Type B pancreatic cell (in vitro differentiated cells): Measurements from ENCODE around the gene MTERF4. TPM values are rescaled to one million over a fixed set of nuclear protein-coding genes. Genes with fewer than 3 reads are reported as not detected.

Experiments
- DNase-seq: peaks from one replicate; pipeline ENCODE4 v3.0.0; 2021; ENCODE audit warnings: mixed read lengths; ENCODE audit not compliant: unreplicated experiment; ENCODE audit errors: extremely low spot score
- H3K27ac Mint-ChIP-seq: 2 replicates; pipeline ENCODE4 v1.8.0; 2021; ENCODE audit warnings: mild to moderate bottlenecking, mixed read lengths
- H3K27me3 Mint-ChIP-seq: 2 replicates; pipeline ENCODE4 v1.8.0; 2021; ENCODE audit warnings: mixed read lengths
- H3K36me3 Mint-ChIP-seq: 2 replicates; pipeline ENCODE4 v1.8.0; 2021; ENCODE audit warnings: mixed read lengths
- H3K4me1 Mint-ChIP-seq: one replicate; pipeline ENCODE4 v1.8.0; 2021; ENCODE audit warnings: mixed read lengths; ENCODE audit not compliant: unreplicated experiment
- H3K4me3 Mint-ChIP-seq: 2 replicates; pipeline ENCODE4 v1.8.0; 2021; ENCODE audit warnings: mild to moderate bottlenecking, mixed read lengths
- H3K9me3 Mint-ChIP-seq: 2 replicates; pipeline ENCODE4 v1.8.0; 2021; ENCODE audit warnings: mixed read lengths
- total RNA-seq: library from RNA; stranded (reverse); gene quantifications from 2 replicates; pipeline ENCODE4 v1.2.1, GENCODE V29; 2021; ENCODE audit warnings: low replicate concordance
- TF ChIP-seq, protein P1 (sequence below): fragments of 200-600 bp; sonication (generic); conservative IDR thresholded peaks from 2 replicates; pipeline ENCODE4 v1.5.0; 2021; ENCODE audit warnings: antibody characterized with exemption, mild to moderate bottlenecking

MTERF4 gene
- total RNA-seq, 1 donor from 2014 or later, result 46.3 TPM

DNA sequence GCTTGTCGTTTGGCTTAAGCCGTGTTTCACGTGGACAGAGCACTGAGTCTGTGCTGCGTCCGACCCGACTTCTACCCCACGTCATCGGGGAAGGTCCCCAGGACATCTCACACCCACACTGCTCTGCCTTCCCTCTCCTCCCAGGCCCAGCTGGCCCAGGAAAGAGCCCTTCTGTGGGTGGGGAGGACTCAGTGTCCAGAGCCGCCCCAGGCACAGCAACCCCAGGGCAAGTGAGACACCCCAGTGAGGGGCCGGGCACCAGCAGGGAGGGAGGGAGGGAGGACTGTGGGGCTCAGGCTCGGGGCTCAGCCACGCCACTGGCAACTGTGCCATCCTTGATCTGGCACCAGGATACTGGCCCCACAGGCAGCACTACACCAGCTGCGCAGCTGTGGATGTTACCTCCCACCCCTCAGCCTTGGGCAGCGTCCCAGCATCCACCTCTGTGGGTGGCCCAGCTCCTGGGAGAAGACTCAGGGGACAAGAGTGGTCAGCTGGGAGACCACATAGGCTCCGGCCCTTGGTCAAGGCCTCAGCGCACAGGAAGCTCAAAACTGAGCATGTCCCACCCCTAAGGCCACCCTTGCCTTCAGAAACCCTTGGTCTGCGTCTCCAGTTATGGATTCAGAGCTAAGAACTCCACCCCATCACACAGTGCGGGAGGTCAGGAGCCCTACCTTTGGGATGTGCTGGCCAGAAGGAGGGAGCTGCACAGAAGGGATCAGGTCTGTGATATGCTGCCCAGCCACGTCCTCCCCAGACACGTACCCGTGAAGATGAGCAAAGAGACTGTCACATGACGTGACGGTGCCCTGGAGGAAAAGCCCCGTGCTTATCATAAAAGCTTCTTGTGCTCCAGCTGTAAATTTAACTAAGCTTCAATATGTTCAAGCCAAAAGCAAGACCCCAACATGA lies 35.4 kb upstream of the MTERF4 start:
- peaks cover 5% of the 10 kb centered on the region for H3K4me1 Mint-ChIP-seq
- DNase-seq, result no peak
- H3K4me3 Mint-ChIP-seq, result no peak overlapping the region
- H3K36me3 Mint-ChIP-seq, result peaks cover 10% of the 10 kb centered on the region
- H3K27ac Mint-ChIP-seq, result no peak overlapping the region
- TF ChIP-seq, protein P1, sequence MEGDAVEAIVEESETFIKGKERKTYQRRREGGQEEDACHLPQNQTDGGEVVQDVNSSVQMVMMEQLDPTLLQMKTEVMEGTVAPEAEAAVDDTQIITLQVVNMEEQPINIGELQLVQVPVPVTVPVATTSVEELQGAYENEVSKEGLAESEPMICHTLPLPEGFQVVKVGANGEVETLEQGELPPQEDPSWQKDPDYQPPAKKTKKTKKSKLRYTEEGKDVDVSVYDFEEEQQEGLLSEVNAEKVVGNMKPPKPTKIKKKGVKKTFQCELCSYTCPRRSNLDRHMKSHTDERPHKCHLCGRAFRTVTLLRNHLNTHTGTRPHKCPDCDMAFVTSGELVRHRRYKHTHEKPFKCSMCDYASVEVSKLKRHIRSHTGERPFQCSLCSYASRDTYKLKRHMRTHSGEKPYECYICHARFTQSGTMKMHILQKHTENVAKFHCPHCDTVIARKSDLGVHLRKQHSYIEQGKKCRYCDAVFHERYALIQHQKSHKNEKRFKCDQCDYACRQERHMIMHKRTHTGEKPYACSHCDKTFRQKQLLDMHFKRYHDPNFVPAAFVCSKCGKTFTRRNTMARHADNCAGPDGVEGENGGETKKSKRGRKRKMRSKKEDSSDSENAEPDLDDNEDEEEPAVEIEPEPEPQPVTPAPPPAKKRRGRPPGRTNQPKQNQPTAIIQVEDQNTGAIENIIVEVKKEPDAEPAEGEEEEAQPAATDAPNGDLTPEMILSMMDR, result no peak
- H3K27me3 Mint-ChIP-seq, result no peaks in the 10 kb centered on the region
- no peaks in the 10 kb centered on the region for H3K9me3 Mint-ChIP-seq

DNA sequence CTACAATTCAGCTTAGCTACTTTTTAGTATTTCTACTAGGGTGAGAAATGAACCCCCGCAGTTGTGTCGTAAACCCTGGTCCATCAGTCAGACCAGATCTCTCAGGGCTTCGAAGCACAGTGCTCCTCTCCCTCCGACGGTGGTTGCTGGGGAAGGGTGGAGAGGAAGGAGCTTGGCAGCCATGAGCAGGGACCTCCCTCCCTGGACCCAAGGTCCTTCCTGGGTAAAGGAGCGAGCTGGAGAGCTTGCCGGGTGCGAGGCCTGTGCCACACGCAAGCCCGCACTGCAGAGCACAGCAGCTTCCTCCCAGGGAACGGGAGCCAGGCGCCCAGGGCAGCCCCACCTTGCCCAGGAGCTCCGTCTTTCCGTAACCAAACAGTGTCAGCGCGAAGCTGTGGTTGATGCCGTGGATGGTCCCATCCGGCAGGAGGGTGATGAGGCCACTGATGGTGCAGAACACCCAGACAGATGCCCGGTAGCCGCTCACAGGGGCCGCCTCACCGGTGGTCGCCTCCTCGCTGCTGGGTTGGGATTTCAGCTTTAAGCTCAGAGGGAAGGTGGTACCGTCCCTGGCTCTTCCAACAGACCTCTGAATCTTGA lies 34.7 kb upstream of the MTERF4 start:
- Mint-ChIP-seq H3K4me1 (no peaks in the 10 kb centered on the region), H3K36me3 (peaks cover 6% of the 10 kb centered on the region), H3K27ac (no peak overlapping the region), H3K4me3 (no peak overlapping the region), H3K27me3 (no peaks in the 10 kb centered on the region), H3K9me3 (no peaks in the 10 kb centered on the region)
- TF ChIP-seq, protein P1, result no peak
- DNase-seq, result no peak

DNA sequence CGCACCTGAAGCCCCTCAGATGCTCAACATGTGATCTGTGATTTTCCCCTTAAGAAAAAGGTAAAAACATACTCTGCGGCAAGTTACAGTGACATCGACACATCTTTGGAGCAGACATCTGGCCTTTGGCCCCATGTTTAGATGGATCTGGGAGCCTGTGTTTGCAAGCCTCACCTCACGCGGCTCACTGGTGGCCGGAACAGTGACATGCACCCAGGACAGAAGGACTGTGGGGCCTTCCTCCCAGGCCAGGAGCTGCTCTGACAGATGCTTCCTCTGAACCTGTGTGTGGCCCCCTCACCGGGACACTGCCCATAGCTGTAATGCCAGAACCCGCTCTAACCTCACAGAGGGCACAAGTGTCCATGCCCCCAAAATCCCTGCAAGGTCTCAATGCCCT lies 34.1 kb upstream of the MTERF4 start:
- DNase-seq, result no peak
- H3K27ac Mint-ChIP-seq, result no peak overlapping the region
- no peaks in the 10 kb centered on the region for H3K9me3 Mint-ChIP-seq
- H3K36me3 Mint-ChIP-seq, result peaks cover 6% of the 10 kb centered on the region
- no peaks in the 10 kb centered on the region for H3K4me1 Mint-ChIP-seq
- H3K27me3 Mint-ChIP-seq, result no peaks in the 10 kb centered on the region
- H3K4me3 Mint-ChIP-seq, result no peak overlapping the region
- TF ChIP-seq, protein P1, result no peak

DNA sequence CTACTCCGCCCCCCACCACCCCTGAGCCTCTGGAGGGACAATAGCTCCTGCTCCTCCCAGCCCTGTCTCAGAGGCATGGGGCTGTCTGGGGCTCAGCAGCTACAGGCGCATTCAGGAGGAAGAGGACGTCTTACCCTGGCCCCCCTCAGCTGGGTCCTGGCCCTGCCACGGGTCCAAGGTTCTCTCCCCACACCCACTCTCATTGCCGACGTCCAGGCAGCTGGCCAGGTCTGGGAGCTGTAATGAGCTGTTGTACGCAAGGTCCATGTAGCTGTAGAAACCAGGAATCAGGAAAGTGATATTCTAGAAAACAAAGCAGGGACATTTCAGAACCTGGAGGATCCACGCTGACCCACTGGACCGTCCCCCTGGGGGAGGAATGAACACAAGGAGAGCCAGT lies 33.6 kb upstream of the MTERF4 start:
- no peak for DNase-seq
- no peak overlapping the region for H3K4me3 Mint-ChIP-seq
- H3K9me3 Mint-ChIP-seq, result no peaks in the 10 kb centered on the region
- H3K27ac Mint-ChIP-seq, result no peak overlapping the region
- TF ChIP-seq, protein P1, result no peak
- H3K27me3 Mint-ChIP-seq, result no peaks in the 10 kb centered on the region
- H3K4me1 Mint-ChIP-seq, result no peaks in the 10 kb centered on the region
- H3K36me3 Mint-ChIP-seq, result peaks cover 7% of the 10 kb centered on the region

DNA sequence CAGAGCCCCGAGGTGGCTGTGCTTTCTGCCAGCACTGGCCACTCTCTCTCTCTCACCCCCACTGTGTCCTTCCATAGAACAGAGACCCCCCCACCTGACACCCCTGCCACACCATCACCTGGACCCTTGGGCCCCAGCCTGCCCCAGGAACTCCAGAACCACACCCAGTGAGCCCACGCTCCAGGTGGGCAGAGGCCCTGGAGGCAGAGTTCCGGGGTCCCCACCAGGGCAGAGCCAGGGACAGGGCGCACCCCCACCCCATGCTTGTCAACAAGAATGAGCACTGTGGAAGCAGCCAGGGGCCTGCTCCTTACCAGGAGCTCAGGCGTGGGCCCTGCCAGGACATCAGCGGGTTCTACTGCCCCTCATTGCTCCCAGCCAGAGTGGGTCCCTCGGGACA lies 32.6 kb upstream of the MTERF4 start:
- Mint-ChIP-seq H3K9me3 (no peaks in the 10 kb centered on the region), H3K4me3 (no peak overlapping the region), H3K27ac (no peak overlapping the region), H3K36me3 (peaks cover 8% of the 10 kb centered on the region), H3K27me3 (no peaks in the 10 kb centered on the region), H3K4me1 (no peaks in the 10 kb centered on the region)
- DNase-seq, result no peak
- TF ChIP-seq, protein P1, result no peak
